Lung (tissue), 12 donors: ENCODE results near the gene MTA3. TPM values are rescaled to one million over a fixed set of nuclear protein-coding genes. Genes with fewer than 3 reads are reported as not detected.
A peak's percentile ranks its signal among the peaks of the same experiment; 100 is the strongest.

Source experiments
- ATAC-seq: fragments of 200-7000 bp; cut with Tn5 transposase; one replicate; pipeline ENCODE4 v1.9.1; 2020; ENCODE audit warnings: moderate number of reproducible peaks; ENCODE audit not compliant: insufficient read depth, low FRiP score
- DNase-seq, 3 donors: peaks; one replicate each; pipeline ENCODE4 v3.0.0-alpha.2; 2013 to 2017
- H3K27ac ChIP-seq, 2 donors: one replicate each; pipeline ENCODE4 v1.5.1; 2013; ENCODE audit warnings: mild to moderate bottlenecking in 2 of 2, moderate library complexity in 2 of 2, control low read depth in 1 of 2, inconsistent platforms in 1 of 2, low read depth in 1 of 2, low read length in 1 of 2
- H3K27me3 ChIP-seq, 3 donors: one replicate each; pipeline ENCODE4 v1.5.1; 2013; ENCODE audit warnings: low read length in 2 of 3; ENCODE audit not compliant: control insufficient read depth in 3 of 3, insufficient read depth in 3 of 3
- H3K36me3 ChIP-seq, 4 donors: one replicate each; pipeline ENCODE4 v1.5.1; 2013; ENCODE audit warnings: low read length in 4 of 4, mild to moderate bottlenecking in 1 of 4, moderate library complexity in 1 of 4; ENCODE audit not compliant: control insufficient read depth in 4 of 4, insufficient read depth in 4 of 4
- H3K4me1 ChIP-seq, 5 donors: one replicate each; pipeline ENCODE4 v1.5.1; 2013; ENCODE audit warnings: low read length in 5 of 5, mild to moderate bottlenecking in 2 of 5, moderate library complexity in 1 of 5; ENCODE audit not compliant: control insufficient read depth in 5 of 5, insufficient read depth in 5 of 5
- H3K4me3 ChIP-seq: one replicate; pipeline ENCODE4 v1.5.1; 2013; ENCODE audit warnings: mild to moderate bottlenecking, control low read depth, moderate library complexity
- H3K9ac ChIP-seq, 2 donors: one replicate each; pipeline ENCODE4 v1.5.1; 2013; ENCODE audit warnings: low read length in 2 of 2, control low read depth in 1 of 2; ENCODE audit not compliant: insufficient read depth in 1 of 2
- H3K9me3 ChIP-seq, 4 donors: one replicate each; pipeline ENCODE4 v1.5.1; 2013; ENCODE audit warnings: low read length in 3 of 4, mild to moderate bottlenecking in 1 of 4, moderate library complexity in 1 of 4; ENCODE audit not compliant: control insufficient read depth in 4 of 4, insufficient read depth in 3 of 4
- CTCF ChIP-seq: IDR thresholded peaks from 2 replicates; pipeline ENCODE4 v1.5.1; 2012; ENCODE audit warnings: mild to moderate bottlenecking; ENCODE audit errors: control extremely low read depth, extremely low read depth
- WGBS, 2 donors: extraction: QIAGEN DNeasy Blood & Tissue Kit; methylation state at CpG; one replicate each; pipeline ENCODE4 v1.1.7; 2013; 5-methylcytosine and 5-hydroxymethylcytosine counted together
- polyA plus RNA-seq, 2 donors: library from polyadenylated mRNA; stranded (reverse); fragments of 200-250 nt; gene quantifications; one replicate each; pipeline ENCODE4 v1.2.1, GENCODE V29; 2013
- total RNA-seq, 2 donors: library from RNA; depleted of rRNA in 1 of 2; stranded (reverse); fragments of >200 nt in 1 of 2; gene quantifications; one replicate each; pipeline ENCODE4 v1.2.1, GENCODE V29; 2014 to 2021
- donor health status: control.
- donor health status: control.
- donor health status: Bipolar disorder and iron deficiency.
- donor health status: healthy.
- donor health status: DM: yes; HTN: yes; CAD: no.

MTA3 gene
- total and polyA plus RNA-seq, 4 donors = 9.2 to 65.8 (median 24.4) TPM

GRCh38 chr2:42792583-42793333, 224.3 kb downstream of the MTA3 start, which contains the start of gene HAAO:
TSS of gene HAAO (minus strand) at chr2:42792583. CDS start at chr2:42792536, 47 bp downstream.
- peaks cover 0 to 36% (median 24%) of the 10 kb centered on the region in 5 donors for H3K4me1 ChIP-seq
- H3K36me3 ChIP-seq = peaks cover 0 to 11% (median 0%) of the 10 kb centered on the region in 4 donors
- H3K9me3 ChIP-seq = no peaks in the 10 kb centered on the region
- 1% methylated on average over 59 to 75 of the region's 75 CpGs for WGBS, 2 donors
- ATAC-seq = peak; percentile 75
- TF ChIP-seq CTCF = no peak
- peak within 1 kb of the TSS; percentile 55 to 83 for H3K27ac ChIP-seq
- peak within 1 kb of the TSS; percentile 68 to 92 for H3K9ac ChIP-seq
- no peaks in the 10 kb centered on the region for H3K27me3 ChIP-seq
- DNase-seq = peak; percentile 80 to 87 (median 83)
- peak within 1 kb of the TSS; percentile 42 for H3K4me3 ChIP-seq

- Histone ChIP-seq H3K4me3 (peak overlapping the region; percentile 42), H3K4me1 (peaks cover 0 to 36% (median 24%) of the 10 kb centered on the region in 5 donors), H3K9me3 (no peaks in the 10 kb centered on the region), H3K27me3 (no peaks in the 10 kb centered on the region), H3K9ac (peak overlapping the region; percentile 68 to 75), H3K27ac (peak overlapping the region; percentile 36 to 83), H3K36me3 (peaks cover 0 to 3% (median 0%) of the 10 kb centered on the region in 4 donors)
- DNase-seq (peak; percentile 72 to 87 (median 84)), ATAC-seq (peak; percentile 12)
- no peak for TF ChIP-seq CTCF
- 39 to 45% methylated on average over 22 of the region's 22 CpGs for WGBS, 2 donors
These were observed 225.2 kb downstream of the MTA3 start for GRCh38 chr2:42793334-42794270.

- TF ChIP-seq CTCF = no peak
- peaks cover 0 to 36% (median 24%) of the 10 kb centered on the region in 5 donors for H3K4me1 ChIP-seq
- peak; percentile 60 to 81 (median 79) for DNase-seq
- H3K9me3 ChIP-seq = no peaks in the 10 kb centered on the region
- H3K4me3 ChIP-seq = no peak overlapping the region
- H3K27ac ChIP-seq = no peak overlapping the region
- 83 to 87% methylated on average over 8 of the region's 8 CpGs for WGBS, 2 donors
- no peak for ATAC-seq
- H3K27me3 ChIP-seq = no peaks in the 10 kb centered on the region
- peak overlapping the region in 1 of 2 donors; percentile 51 for H3K9ac ChIP-seq
- no peaks in the 10 kb centered on the region for H3K36me3 ChIP-seq
These were observed 226.0 kb downstream of the MTA3 start for GRCh38 chr2:42794271-42795046.
